OCI-LY3 (cell line): ENCODE data around the gene RAD51B.

ENCODE experiments used
- H2AFZ ChIP-seq: fragments of 200-600, 300-600 bp; shearing (Covaris generic); 2 replicates; pipeline ENCODE4 v1.6.0; 2014; ENCODE audit warnings: antibody characterized with exemption, low read depth, low read length
- H3K27ac ChIP-seq: fragments of 200-600, 300-600 bp; sonication (generic); 2 replicates; pipeline ENCODE4 v1.5.1; 2014; ENCODE audit warnings: mild to moderate bottlenecking, low read length, moderate library complexity, mixed read lengths
- H3K27me3 ChIP-seq: fragments of 200-600, 300-600 bp; sonication (generic); 2 replicates; pipeline ENCODE4 v1.6.1; 2014; ENCODE audit warnings: low read depth, low read length, mixed read lengths
- H3K36me3 ChIP-seq: fragments of 200-600, 300-600 bp; sonication (generic); replicated peaks from 2 replicates; pipeline ENCODE3; 2014; ENCODE audit warnings: low read depth, low read length, mixed read lengths
- H3K4me1 ChIP-seq: fragments of 300-600, 200-600 bp; sonication (generic); 2 replicates; pipeline ENCODE4 v1.6.1; 2014; ENCODE audit warnings: low read length, mixed read lengths
- H3K4me2 ChIP-seq: fragments of 200-600, 300-600 bp; sonication (generic); 2 replicates; pipeline ENCODE4 v1.6.1; 2014; ENCODE audit warnings: low read length, mixed read lengths
- H3K4me3 ChIP-seq: fragments of 300-600, 200-600 bp; sonication (generic); 2 replicates; pipeline ENCODE4 v1.5.1; 2014; ENCODE audit warnings: antibody characterized with exemption, mild to moderate bottlenecking, low read length, moderate library complexity
- H3K79me2 ChIP-seq: fragments of 300-600, 200-600 bp; shearing (Covaris generic); 2 replicates; pipeline ENCODE4 v1.6.1; 2014; ENCODE audit warnings: mild to moderate bottlenecking, low read length, mixed read lengths
- H3K9ac ChIP-seq: fragments of 300-600, 200-600 bp; shearing (Covaris generic); 2 replicates; pipeline ENCODE4 v1.6.0; 2014; ENCODE audit warnings: mild to moderate bottlenecking, low read length, moderate library complexity
- H3K9me3 ChIP-seq: fragments of 200-600, 300-600 bp; shearing (Covaris generic); 2 replicates; pipeline ENCODE4 v1.6.1; 2014; ENCODE audit warnings: low read length, mixed read lengths; ENCODE audit not compliant: insufficient read depth
- H4K20me1 ChIP-seq: fragments of 200-600, 300-600 bp; sonication (generic); 2 replicates; pipeline ENCODE4 v1.6.1; 2016; ENCODE audit warnings: low read length, mixed read lengths; ENCODE audit not compliant: insufficient read depth
- CTCF ChIP-seq: fragments of 200-600, 300-600 bp; sonication (generic); IDR thresholded peaks from 2 replicates; pipeline ENCODE4 v1.5.1; 2014; ENCODE audit warnings: antibody characterized with exemption, low read length, low read depth
- EZH2phosphoT487 ChIP-seq: fragments of 200-600 bp; shearing (Covaris generic); IDR thresholded peaks from 2 replicates; pipeline ENCODE4 v1.6.1; 2018; ENCODE audit warnings: antibody characterized with exemption, mixed run types, low read depth

Gene RAD51B

GRCh38 chr14:68603533-68604360 is 784.2 kb downstream of the RAD51B start:
- Histone ChIP-seq H3K27ac (no peak overlapping the region), H3K9me3 (peaks cover 12% of the 10 kb centered on the region), H3K36me3 (no peaks in the 10 kb centered on the region), H3K27me3 (no peaks in the 10 kb centered on the region), H4K20me1 (no peaks in the 10 kb centered on the region), H3K4me3 (no peak overlapping the region), H3K9ac (no peak overlapping the region), H3K4me1 (no peaks in the 10 kb centered on the region), H3K4me2 (no peak overlapping the region), H3K79me2 (no peaks in the 10 kb centered on the region), H2AFZ (no peak overlapping the region)
- TF ChIP-seq CTCF (no peak), EZH2phosphoT487 (no peak)

GRCh38 chr14:68604361-68604730 is 784.8 kb downstream of the RAD51B start:
- no peak for TF ChIP-seq EZH2phosphoT487
- TF ChIP-seq CTCF = no peak
- H3K4me1 ChIP-seq = no peaks in the 10 kb centered on the region
- H3K9ac ChIP-seq = no peak overlapping the region
- peaks cover 12% of the 10 kb centered on the region for H3K9me3 ChIP-seq
- H2AFZ ChIP-seq = no peak overlapping the region
- no peak overlapping the region for H3K4me2 ChIP-seq
- H3K4me3 ChIP-seq = no peak overlapping the region
- H3K27me3 ChIP-seq = no peaks in the 10 kb centered on the region
- H3K79me2 ChIP-seq = no peaks in the 10 kb centered on the region
- H4K20me1 ChIP-seq = no peaks in the 10 kb centered on the region
- H3K36me3 ChIP-seq = no peaks in the 10 kb centered on the region
- H3K27ac ChIP-seq = no peak overlapping the region

- Histone ChIP-seq H3K4me2 (no peak overlapping the region), H3K27me3 (no peaks in the 10 kb centered on the region), H4K20me1 (no peaks in the 10 kb centered on the region), H3K4me3 (no peak overlapping the region), H3K79me2 (no peaks in the 10 kb centered on the region), H3K4me1 (no peaks in the 10 kb centered on the region), H3K9ac (no peak overlapping the region), H3K9me3 (peaks cover 12% of the 10 kb centered on the region), H2AFZ (no peak overlapping the region), H3K27ac (no peak overlapping the region), H3K36me3 (no peaks in the 10 kb centered on the region)
- TF ChIP-seq EZH2phosphoT487 = no peak
- TF ChIP-seq CTCF = no peak
Measured at GRCh38 chr14:68604822-68605221, 785.2 kb downstream of the RAD51B start.

DNA sequence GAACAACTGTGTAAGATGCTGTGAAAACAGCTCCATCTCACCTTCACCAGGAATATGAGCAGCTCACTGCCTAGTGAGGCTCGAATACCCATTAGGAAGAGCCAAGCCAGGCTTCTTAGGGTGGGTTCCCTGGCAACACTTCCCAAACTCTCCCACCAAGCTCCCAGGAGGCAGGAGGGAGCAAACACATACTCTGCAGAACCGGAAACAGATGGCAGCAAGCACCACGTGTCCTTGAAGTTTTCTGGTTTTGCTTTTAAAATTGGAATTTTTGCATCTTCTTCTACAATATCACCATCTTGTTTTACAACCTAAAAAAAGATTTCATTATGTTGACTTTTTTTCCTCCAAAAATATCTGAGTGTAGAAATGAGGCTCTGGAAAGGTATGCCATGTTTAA is 786.6 kb downstream of the RAD51B start:
- H3K79me2 ChIP-seq = no peaks in the 10 kb centered on the region
- no peak overlapping the region for H3K9ac ChIP-seq
- TF ChIP-seq CTCF (no peak), EZH2phosphoT487 (no peak)
- no peaks in the 10 kb centered on the region for H3K36me3 ChIP-seq
- no peaks in the 10 kb centered on the region for H3K27me3 ChIP-seq
- no peak overlapping the region for H3K4me2 ChIP-seq
- no peak overlapping the region for H3K27ac ChIP-seq
- no peaks in the 10 kb centered on the region for H3K4me1 ChIP-seq
- no peaks in the 10 kb centered on the region for H4K20me1 ChIP-seq
- H2AFZ ChIP-seq = no peak overlapping the region
- H3K4me3 ChIP-seq = no peak overlapping the region
- H3K9me3 ChIP-seq = peaks cover 12% of the 10 kb centered on the region
